Skeletal muscle cell (primary cell): Measurements from ENCODE around the gene DIAPH2.
"Not testable (repeated sequence)": the region's sequence is repeated elsewhere in the genome, so short reads cannot be mapped to it uniquely, and the experiment has no call there.

ENCODE experiments used
- DNase-seq: peaks from one replicate; pipeline ENCODE4 v3.0.0-alpha.2; 2010; ENCODE audit warnings: low read depth
- H3K4me3 ChIP-seq: 2 replicates; pipeline ENCODE4 v1.5.1; 2011; ENCODE audit warnings: low read depth, mild to moderate bottlenecking, control low read depth, low read length, moderate library complexity

DIAPH2 gene

GRCh38 chrX:96791559-96791958 lies 106.9 kb downstream of the DIAPH2 start:
- no peak overlapping the region for H3K4me3 ChIP-seq
- DNase-seq = peak; percentile 31

- H3K4me3 ChIP-seq = no peak overlapping the region
- no peak for DNase-seq
These were observed 107.4 kb downstream of the DIAPH2 start for GRCh38 chrX:96792047-96792446.

GRCh38 chrX:96798982-96799381 lies 114.3 kb downstream of the DIAPH2 start:
- DNase-seq = no peak
- no peak overlapping the region for H3K4me3 ChIP-seq

GRCh38 chrX:96807318-96807717 lies 122.7 kb downstream of the DIAPH2 start:
- no peak for DNase-seq
- H3K4me3 ChIP-seq = no peak overlapping the region

GRCh38 chrX:96820935-96821334 lies 136.3 kb downstream of the DIAPH2 start:
- H3K4me3 ChIP-seq = no peak overlapping the region
- no peak for DNase-seq

GRCh38 chrX:96824166-96824565 lies 139.5 kb downstream of the DIAPH2 start:
- no peak overlapping the region for H3K4me3 ChIP-seq
- no peak for DNase-seq

- DNase-seq = no peak
- no peak overlapping the region for H3K4me3 ChIP-seq
These were observed 148.7 kb downstream of the DIAPH2 start for GRCh38 chrX:96833333-96833732.

- no peak overlapping the region for H3K4me3 ChIP-seq
- DNase-seq = no peak
These were observed 149.5 kb downstream of the DIAPH2 start for GRCh38 chrX:96834137-96834536.

GRCh38 chrX:96835660-96836289 lies 151.1 kb downstream of the DIAPH2 start:
- DNase-seq = no peak
- H3K4me3 ChIP-seq = no peak overlapping the region

- no peak overlapping the region for H3K4me3 ChIP-seq
- DNase-seq = no peak
These were observed 153.2 kb downstream of the DIAPH2 start for GRCh38 chrX:96837808-96838207.

- no peak overlapping the region for H3K4me3 ChIP-seq
- DNase-seq = no peak
These were observed 153.9 kb downstream of the DIAPH2 start for GRCh38 chrX:96838537-96838936.

GRCh38 chrX:96841325-96841724 lies 156.7 kb downstream of the DIAPH2 start:
- H3K4me3 ChIP-seq = no peak overlapping the region
- DNase-seq = no peak

GRCh38 chrX:96841866-96842265 lies 157.2 kb downstream of the DIAPH2 start:
- not testable (repeated sequence) for H3K4me3 ChIP-seq, DNase-seq

GRCh38 chrX:96843566-96843965 lies 158.9 kb downstream of the DIAPH2 start:
- no peak overlapping the region for H3K4me3 ChIP-seq
- DNase-seq = no peak

GRCh38 chrX:96846841-96847240 lies 162.2 kb downstream of the DIAPH2 start:
- no peak for DNase-seq
- no peak overlapping the region for H3K4me3 ChIP-seq

- H3K4me3 ChIP-seq, DNase-seq: not testable (repeated sequence)
These were observed 174.8 kb downstream of the DIAPH2 start for GRCh38 chrX:96859422-96859821.

- DNase-seq = no peak
These were observed 176.6 kb downstream of the DIAPH2 start for GRCh38 chrX:96861218-96861617.

GRCh38 chrX:96861661-96862060 lies 177.0 kb downstream of the DIAPH2 start:
- no peak for DNase-seq
- H3K4me3 ChIP-seq = no peak overlapping the region

More at GRCh38 chrX:96861218-96861617, 176.6 kb downstream of the DIAPH2 start:
- no peak overlapping the region for H3K4me3 ChIP-seq

GRCh38 chrX:96883608-96884007 lies 199.0 kb downstream of the DIAPH2 start, which contains the start of gene RPA4:
TSS of gene RPA4 (plus strand) at chrX:96883908. CDS start at chrX:96884311, 403 bp downstream.
- DNase-seq = no peak
- H3K4me3 ChIP-seq = no peak within 1 kb of the TSS

- DNase-seq = no peak
- no peak overlapping the region for H3K4me3 ChIP-seq
These were observed 199.4 kb downstream of the DIAPH2 start for GRCh38 chrX:96884027-96884426.

GRCh38 chrX:96889726-96890125 lies 205.1 kb downstream of the DIAPH2 start:
- DNase-seq = no peak
- no peak overlapping the region for H3K4me3 ChIP-seq

GRCh38 chrX:96906741-96907140 lies 222.1 kb downstream of the DIAPH2 start:
- peak; percentile 17 for DNase-seq
- no peak overlapping the region for H3K4me3 ChIP-seq
